Esophagus squamous epithelium (tissue), 5 donors: ENCODE measurements around the gene DLG2. TPM values are rescaled to one million over a fixed set of nuclear protein-coding genes. Genes with fewer than 3 reads are reported as not detected.

Source experiments
- DNase-seq: peaks from one replicate; lab custom pipeline; 2025; lab: John Stamatoyannopoulos, UW
- H3K27ac ChIP-seq, 4 donors: fragments of 200-600 bp; sonication (generic); one replicate each; pipeline ENCODE4 v1.5.1; 2016 to 2019; ENCODE audit warnings: mild to moderate bottlenecking in 1 of 4
- H3K27me3 ChIP-seq, 4 donors: fragments of 200-600 bp; sonication (generic); 1 replicate in 3 of 4; 2 replicates in 1 of 4; pipeline versions ENCODE4 v1.5.1 to v1.6.0; 2017 to 2021; ENCODE audit warnings: antibody characterized with exemption in 1 of 4
- H3K36me3 ChIP-seq, 3 donors: fragments of 200-600 bp; sonication (generic); one replicate each; pipeline ENCODE4 v1.5.1; 2016 to 2019
- H3K4me1 ChIP-seq, 3 donors: fragments of 200-600 bp; sonication (generic); one replicate each; pipeline ENCODE4 v1.5.1; 2017 to 2019
- H3K4me3 ChIP-seq, 4 donors: fragments of 200-600 bp; sonication (generic); 1 replicate in 3 of 4; 2 replicates in 1 of 4; pipeline ENCODE4 v1.5.1; 2016 to 2019; ENCODE audit warnings: mild to moderate bottlenecking in 2 of 4, moderate library complexity in 1 of 4
- H3K9me3 ChIP-seq, 3 donors: fragments of 200-600 bp; sonication (generic); one replicate each; pipeline ENCODE4 v1.5.1; 2016 to 2019
- POLR2A ChIP-seq, 4 donors: fragments of 450-650 bp; IDR thresholded peaks; one replicate each; pipeline ENCODE4 v1.6.1; 2017; ENCODE audit warnings: antibody characterized with exemption in 4 of 4, mild to moderate bottlenecking in 4 of 4, moderate library complexity in 3 of 4
- WGBS, 2 donors: methylation state at CpG; one replicate each; pipeline ENCODE4 v1.1.5; 2018; 5-methylcytosine and 5-hydroxymethylcytosine counted together
- intact Hi-C: fragments of 100-400 bp; cut with DNase I; formaldehyde crosslinking; loops from one replicate; pipeline ENCODE4 v1.15.0; 2022
- total RNA-seq, 4 donors: library from RNA; depleted of rRNA; stranded (reverse); fragments of >200 nt; gene quantifications; one replicate each; pipeline ENCODE4 v1.1.0, GENCODE V29; 2016
- TF ChIP-seq, protein P1 (sequence below), 6 experiments: fragments of 450-650 bp in 4 of 6; fragments of 200-600 bp in 2 of 6; sonication (generic) in 2 of 6; IDR thresholded peaks; one replicate each; pipeline ENCODE4 v1.5.1; 2016 to 2019; ENCODE audit warnings: antibody characterized with exemption in 6 of 6, mild to moderate bottlenecking in 4 of 6, moderate library complexity in 4 of 6
- donor health status: DM: yes; HTN: yes; CAD: no.

Gene DLG2
- total RNA-seq, 4 donors from 2014 or later: 2.9 to 27.7 (median 12.6) TPM

- no peak for TF ChIP-seq POLR2A (IDR thresholded peaks at IDR 0.05)
- TF ChIP-seq, protein P1, sequence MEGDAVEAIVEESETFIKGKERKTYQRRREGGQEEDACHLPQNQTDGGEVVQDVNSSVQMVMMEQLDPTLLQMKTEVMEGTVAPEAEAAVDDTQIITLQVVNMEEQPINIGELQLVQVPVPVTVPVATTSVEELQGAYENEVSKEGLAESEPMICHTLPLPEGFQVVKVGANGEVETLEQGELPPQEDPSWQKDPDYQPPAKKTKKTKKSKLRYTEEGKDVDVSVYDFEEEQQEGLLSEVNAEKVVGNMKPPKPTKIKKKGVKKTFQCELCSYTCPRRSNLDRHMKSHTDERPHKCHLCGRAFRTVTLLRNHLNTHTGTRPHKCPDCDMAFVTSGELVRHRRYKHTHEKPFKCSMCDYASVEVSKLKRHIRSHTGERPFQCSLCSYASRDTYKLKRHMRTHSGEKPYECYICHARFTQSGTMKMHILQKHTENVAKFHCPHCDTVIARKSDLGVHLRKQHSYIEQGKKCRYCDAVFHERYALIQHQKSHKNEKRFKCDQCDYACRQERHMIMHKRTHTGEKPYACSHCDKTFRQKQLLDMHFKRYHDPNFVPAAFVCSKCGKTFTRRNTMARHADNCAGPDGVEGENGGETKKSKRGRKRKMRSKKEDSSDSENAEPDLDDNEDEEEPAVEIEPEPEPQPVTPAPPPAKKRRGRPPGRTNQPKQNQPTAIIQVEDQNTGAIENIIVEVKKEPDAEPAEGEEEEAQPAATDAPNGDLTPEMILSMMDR (IDR thresholded peaks at IDR 0.05): no peak
- no peaks in the 10 kb centered on the region for H3K9me3 ChIP-seq
- WGBS, 2 donors: 35 to 89% methylated on average over 1 to 3 of the region's 3 CpGs
- no peaks in the 10 kb centered on the region for H3K27me3 ChIP-seq
- intact Hi-C loops: no loop called here
- no peak for DNase-seq
- H3K36me3 ChIP-seq: no peaks in the 10 kb centered on the region
- H3K27ac ChIP-seq: no peak overlapping the region
- H3K4me3 ChIP-seq: no peak overlapping the region
- peaks cover 0 to 4% (median 0%) of the 10 kb centered on the region in 3 donors for H3K4me1 ChIP-seq
Measured at GRCh38 chr11:85589373-85589772, 37.8 kb downstream of the DLG2 start.

- no peaks in the 10 kb centered on the region for H3K4me1 ChIP-seq
- H3K4me3 ChIP-seq: no peak overlapping the region
- intact Hi-C loops: no loop called here
- H3K27me3 ChIP-seq: no peaks in the 10 kb centered on the region
- no peaks in the 10 kb centered on the region for H3K9me3 ChIP-seq
- no peak for DNase-seq
- H3K27ac ChIP-seq: no peak overlapping the region
- no peaks in the 10 kb centered on the region for H3K36me3 ChIP-seq
- no peak for TF ChIP-seq POLR2A (IDR thresholded peaks at IDR 0.05)
- TF ChIP-seq, protein P1 (IDR thresholded peaks at IDR 0.05): no peak
- 59 to 72% methylated on average over 2 of the region's 2 CpGs for WGBS, 2 donors
Measured at GRCh38 chr11:85582111-85582510, 45.0 kb downstream of the DLG2 start.

DNA sequence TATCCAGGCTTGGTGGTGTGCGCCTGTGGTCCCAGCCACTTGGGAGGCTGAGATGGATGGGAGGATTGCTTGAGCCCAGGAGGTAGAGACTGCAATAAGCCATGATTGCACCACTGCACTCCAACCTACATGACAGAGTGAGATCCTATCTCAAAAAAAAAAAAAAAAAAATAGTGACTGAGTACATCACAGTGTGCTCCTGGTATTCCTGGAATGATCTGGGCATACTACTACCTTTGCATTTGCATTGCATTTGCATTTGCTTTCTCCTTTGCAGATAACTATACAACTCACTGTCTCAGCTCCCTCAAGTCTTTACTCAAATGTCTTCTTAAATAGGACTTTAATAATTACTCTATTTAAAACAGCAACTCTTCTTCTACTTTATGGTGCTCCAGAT, 51.8 kb downstream of the DLG2 start:
- intact Hi-C loops: no loop called here
- H3K4me1 ChIP-seq: no peaks in the 10 kb centered on the region
- no peak for TF ChIP-seq POLR2A (IDR thresholded peaks at IDR 0.05)
- TF ChIP-seq, protein P1 (IDR thresholded peaks at IDR 0.05): no peak
- 90 to 100% methylated on average over 1 of the region's 1 CpG for WGBS, 2 donors
- H3K27ac ChIP-seq: no peak overlapping the region
- no peaks in the 10 kb centered on the region for H3K36me3 ChIP-seq
- no peaks in the 10 kb centered on the region for H3K27me3 ChIP-seq
- H3K9me3 ChIP-seq: no peaks in the 10 kb centered on the region
- DNase-seq: no peak
- H3K4me3 ChIP-seq: no peak overlapping the region

GRCh38 chr11:85572056-85572455, 55.1 kb downstream of the DLG2 start:
- no peak overlapping the region for H3K4me3 ChIP-seq
- no peaks in the 10 kb centered on the region for H3K27me3 ChIP-seq
- H3K4me1 ChIP-seq: no peaks in the 10 kb centered on the region
- 48 to 57% methylated on average over 2 of the region's 2 CpGs for WGBS, 2 donors
- H3K27ac ChIP-seq: no peak overlapping the region
- TF ChIP-seq POLR2A (IDR thresholded peaks at IDR 0.05): no peak
- TF ChIP-seq, protein P1 (IDR thresholded peaks at IDR 0.05): no peak
- H3K9me3 ChIP-seq: no peaks in the 10 kb centered on the region
- H3K36me3 ChIP-seq: no peaks in the 10 kb centered on the region
- DNase-seq: no peak
- intact Hi-C loops: no loop called here

GRCh38 chr11:85569525-85569924, 57.6 kb downstream of the DLG2 start:
- intact Hi-C loops: no loop called here
- no peaks in the 10 kb centered on the region for H3K4me1 ChIP-seq
- no peak for DNase-seq
- no peak overlapping the region for H3K4me3 ChIP-seq
- H3K9me3 ChIP-seq: no peaks in the 10 kb centered on the region
- no peaks in the 10 kb centered on the region for H3K36me3 ChIP-seq
- no peak overlapping the region for H3K27ac ChIP-seq
- TF ChIP-seq, protein P1 (IDR thresholded peaks at IDR 0.05): no peak
- no peak for TF ChIP-seq POLR2A (IDR thresholded peaks at IDR 0.05)
- no peaks in the 10 kb centered on the region for H3K27me3 ChIP-seq
- 78 to 81% methylated on average over 4 of the region's 4 CpGs for WGBS, 2 donors
